Memory B cell (primary cell): Measurements from ENCODE around the gene AK3.
"Not testable (repeated sequence)": the region's sequence is repeated elsewhere in the genome, so short reads cannot be mapped to it uniquely, and the experiment has no call there.

Experiments used
- ATAC-seq: fragments of 150-1000 bp; cut with Tn5 transposase; 2 replicates; pipeline ENCODE4 v1.10.0; 2021; ENCODE audit warnings: low read depth, mild to moderate bottlenecking, moderate library complexity
- DNase-seq, 2 donors: peaks; one replicate each; pipeline ENCODE4 v3.0.0; 2022; ENCODE audit warnings: low spot score in 2 of 2
- H3K27ac Mint-ChIP-seq: one replicate; pipeline ENCODE4 v1.8.0; 2022; ENCODE audit warnings: mild to moderate bottlenecking, moderate library complexity, mixed read lengths
- H3K27me3 Mint-ChIP-seq: one replicate; pipeline ENCODE4 v1.8.0; 2022; ENCODE audit warnings: mixed read lengths
- H3K36me3 Mint-ChIP-seq: one replicate; pipeline ENCODE4 v1.8.0; 2022; ENCODE audit warnings: mild to moderate bottlenecking, mixed read lengths
- H3K4me1 Mint-ChIP-seq: one replicate; pipeline ENCODE4 v1.8.0; 2022; ENCODE audit warnings: mixed read lengths
- H3K4me3 Mint-ChIP-seq: one replicate; pipeline ENCODE4 v1.8.0; 2022; ENCODE audit warnings: mild to moderate bottlenecking, moderate library complexity, mixed read lengths
- H3K9me3 Mint-ChIP-seq: one replicate; pipeline ENCODE4 v1.8.0; 2022; ENCODE audit warnings: mixed read lengths

Gene AK3

DNA sequence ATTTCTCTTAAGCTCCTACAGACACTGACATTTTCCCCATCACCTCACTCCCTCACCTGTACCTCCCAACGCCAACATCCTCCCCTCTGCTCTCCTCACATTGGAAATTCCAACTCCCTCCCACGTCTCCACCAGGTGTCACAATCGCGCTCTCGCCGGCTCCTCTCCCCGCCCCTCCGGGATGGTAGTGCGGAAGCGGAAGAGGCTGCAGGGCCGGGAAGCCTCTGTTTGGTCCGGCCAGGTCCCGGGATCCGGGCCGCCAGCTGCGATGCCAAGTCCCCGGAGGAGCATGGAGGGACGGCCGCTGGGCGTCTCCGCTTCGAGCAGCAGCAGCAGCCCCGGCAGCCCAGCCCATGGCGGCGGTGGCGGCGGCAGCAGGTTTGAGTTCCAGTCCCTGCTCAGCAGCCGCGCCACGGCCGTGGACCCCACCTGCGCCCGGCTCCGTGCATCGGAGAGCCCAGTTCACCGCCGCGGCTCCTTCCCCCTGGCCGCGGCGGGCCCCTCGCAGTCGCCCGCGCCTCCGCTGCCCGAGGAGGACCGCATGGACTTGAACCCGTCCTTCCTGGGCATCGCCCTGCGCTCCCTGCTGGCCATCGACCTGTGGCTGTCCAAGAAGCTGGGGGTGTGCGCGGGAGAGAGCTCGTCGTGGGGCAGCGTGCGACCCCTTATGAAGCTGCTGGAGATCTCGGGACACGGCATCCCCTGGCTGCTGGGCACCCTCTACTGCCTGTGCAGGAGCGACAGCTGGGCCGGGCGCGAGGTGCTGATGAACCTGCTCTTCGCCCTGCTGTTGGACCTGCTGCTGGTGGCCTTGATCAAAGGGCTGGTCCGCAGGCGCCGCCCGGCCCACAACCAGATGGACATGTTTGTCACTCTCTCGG lies 78.7 kb downstream of the AK3 start, which contains the start of gene PLPP6:
PLPP6 (plus strand) TSS at position 187 of the 881 bp plus-strand sequence; CDS start at position 269, 82 bp downstream.
- Mint-ChIP-seq H3K36me3 (no peaks in the 10 kb centered on the region), H3K9me3 (no peaks in the 10 kb centered on the region), H3K27me3 (no peaks in the 10 kb centered on the region), H3K4me3 (peak within 1 kb of the TSS; percentile 87), H3K4me1 (peaks cover 43% of the 10 kb centered on the region), H3K27ac (peak within 1 kb of the TSS; percentile 68)
- peak; percentile 50 to 58 for DNase-seq
- peak; percentile 75 for ATAC-seq

DNA sequence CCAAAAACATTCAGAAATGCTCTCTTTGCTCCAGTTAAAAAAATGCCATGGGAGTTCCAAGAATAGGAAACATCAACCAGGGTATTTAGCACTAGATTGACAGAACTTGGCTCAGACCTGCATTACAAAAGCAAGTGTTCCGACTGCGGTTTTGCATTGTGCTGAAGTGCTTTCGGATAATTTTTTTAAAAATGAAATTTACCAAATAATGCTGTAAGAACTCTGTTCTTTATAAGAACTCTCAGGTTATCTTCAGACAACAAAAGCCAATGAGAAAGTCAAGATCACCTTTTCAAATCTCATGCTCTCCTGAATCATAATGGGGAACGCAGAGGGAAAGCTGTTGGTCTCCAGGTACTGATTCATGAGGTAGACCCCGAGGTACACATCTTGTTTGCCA lies 79.4 kb downstream of the AK3 start:
- peak overlapping the region; percentile 87 for H3K4me3 Mint-ChIP-seq
- H3K27me3 Mint-ChIP-seq, result no peaks in the 10 kb centered on the region
- DNase-seq, result no peak
- H3K27ac Mint-ChIP-seq, result peak overlapping the region; percentile 68
- ATAC-seq, result no peak
- no peaks in the 10 kb centered on the region for H3K36me3 Mint-ChIP-seq
- H3K4me1 Mint-ChIP-seq, result peaks cover 41% of the 10 kb centered on the region
- H3K9me3 Mint-ChIP-seq, result no peaks in the 10 kb centered on the region

DNA sequence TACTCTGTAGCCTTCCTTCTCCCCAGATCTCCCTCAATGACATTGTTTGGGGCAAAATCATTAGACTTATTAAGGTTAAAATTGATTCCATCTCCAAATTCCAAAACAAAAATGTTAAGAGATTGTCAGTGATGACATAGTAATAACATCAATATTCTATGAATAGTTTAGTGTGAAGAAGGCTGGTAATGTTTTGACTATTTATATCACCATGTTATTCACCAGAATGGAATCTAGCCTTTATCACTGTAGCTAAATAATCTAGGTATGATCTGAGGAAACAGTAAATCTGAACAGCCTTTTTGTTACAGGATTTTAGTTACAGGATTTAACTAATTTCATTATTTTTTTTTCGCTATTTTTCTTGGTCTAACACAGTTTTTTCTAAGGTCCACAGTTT lies 79.8 kb downstream of the AK3 start:
- H3K4me3 Mint-ChIP-seq, result no peak overlapping the region
- H3K27ac Mint-ChIP-seq, result no peak overlapping the region
- ATAC-seq, result no peak

DNA sequence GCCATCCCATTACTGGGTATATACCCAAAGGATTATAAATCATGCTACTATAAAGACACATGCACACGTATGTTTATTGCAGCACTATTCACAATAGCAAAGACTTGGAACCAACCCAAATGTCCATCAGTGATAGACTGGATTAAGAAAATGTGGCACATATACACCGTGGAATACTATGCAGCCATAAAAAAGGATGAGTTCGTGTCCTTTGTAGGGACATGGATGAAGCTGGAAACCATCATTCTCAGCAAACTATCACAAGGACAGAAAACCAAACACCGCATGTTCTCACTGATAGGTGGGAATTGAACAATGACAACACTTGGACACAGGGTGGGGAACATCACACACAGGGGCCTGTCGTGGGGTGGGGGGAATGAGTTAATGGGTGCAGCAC lies 80.3 kb downstream of the AK3 start:
- H3K4me1 Mint-ChIP-seq, result peaks cover 32% of the 10 kb centered on the region
- H3K36me3 Mint-ChIP-seq, H3K27me3 Mint-ChIP-seq, H3K27ac Mint-ChIP-seq, H3K4me3 Mint-ChIP-seq, H3K9me3 Mint-ChIP-seq, ATAC-seq, DNase-seq: not testable (repeated sequence)

More for the DNA sequence above, 79.8 kb downstream of the AK3 start:
- Mint-ChIP-seq H3K9me3 (no peaks in the 10 kb centered on the region), H3K27me3 (no peaks in the 10 kb centered on the region), H3K36me3 (no peaks in the 10 kb centered on the region), H3K4me1 (peaks cover 37% of the 10 kb centered on the region)
- no peak for DNase-seq
